Endothelial cell of umbilical vein (primary cell): ENCODE results near the gene RPP25. TPM values are rescaled to one million over a fixed set of nuclear protein-coding genes. Genes with fewer than 3 reads are reported as not detected.

Experiments
- BruUV-seq: library from RNA; stranded (reverse); fragments of 400-500 nt; replicated peaks from 2 replicates; lab custom pipeline; 2021; lab: Mats Ljungman, UMichigan
- CTCF ChIA-PET: fragments of 300-600, 350-600 bp; sonication (Branson Sonifier 250); formaldehyde crosslinking; loops from one replicate; lab custom pipeline; 2021; ENCODE audit warnings: antibody characterized with exemption, inconsistent platforms; lab: Charles Lee
- POLR2A ChIA-PET: fragments of 300-600, 350-600 bp; sonication (Branson Sonifier 250); formaldehyde crosslinking; loops from one replicate; lab custom pipeline; 2021; ENCODE audit warnings: antibody characterized with exemption, inconsistent platforms; lab: Charles Lee
- DNase-seq: peaks from one replicate; pipeline ENCODE4 v3.0.0-alpha.2; 2011; ENCODE audit warnings: low read depth, low spot score
- FAIRE-seq: peaks from 2 replicates; lab custom pipeline; 2011; peaks lifted over from hg19 to GRCh38; lab: Jason Lieb, UNC
- H2AFZ ChIP-seq: 2 replicates; pipeline ENCODE4 v1.6.0; 2012; ENCODE audit warnings: low read depth, low read length, control low read depth, inconsistent platforms
- H3K27ac ChIP-seq: 2 replicates; pipeline ENCODE4 v1.5.1; 2011; ENCODE audit warnings: low read depth, mild to moderate bottlenecking, control low read depth, low read length, moderate library complexity; ENCODE audit not compliant: insufficient read depth
- H3K27me3 ChIP-seq, 2 experiments: 2 replicates each; pipeline versions ENCODE4 v1.6.0 to v1.6.1; 2011; ENCODE audit warnings: low read length in 2 of 2, mixed read lengths in 1 of 2; ENCODE audit not compliant: control insufficient read depth in 2 of 2, insufficient read depth in 2 of 2
- H3K36me3 ChIP-seq, 2 experiments: 2 replicates in 1 of 2; 3 replicates in 1 of 2; pipeline ENCODE4 v1.5.1; 2011; ENCODE audit warnings: low read length in 2 of 2, mild to moderate bottlenecking in 1 of 2, moderate library complexity in 1 of 2; ENCODE audit not compliant: control insufficient read depth in 2 of 2, insufficient read depth in 2 of 2; ENCODE audit errors: extremely low read depth in 1 of 2
- H3K4me1 ChIP-seq: 3 replicates; pipeline ENCODE4 v1.5.1; 2011; ENCODE audit warnings: mild to moderate bottlenecking, low read length; ENCODE audit not compliant: control insufficient read depth, insufficient read depth; ENCODE audit errors: extremely low read depth
- H3K4me2 ChIP-seq: 2 replicates; pipeline ENCODE4 v1.6.1; 2011; ENCODE audit warnings: low read length, control low read depth, mixed read lengths; ENCODE audit not compliant: insufficient read depth
- H3K4me3 ChIP-seq, 3 experiments: fragments of 200-600 bp in 1 of 3; sonication (generic), shearing (Covaris generic) in 1 of 3; replicated peaks in 1 of 3; 2 replicates each; pipeline ENCODE4 v1.5.1; 2011 to 2016; ENCODE audit warnings: control low read depth in 3 of 3, low read length in 3 of 3, mild to moderate bottlenecking in 2 of 3, inconsistent platforms in 1 of 3, low read depth in 1 of 3, moderate library complexity in 1 of 3; ENCODE audit not compliant: insufficient read depth in 1 of 3
- H3K79me2 ChIP-seq: 2 replicates; pipeline ENCODE4 v1.6.0; 2012; ENCODE audit warnings: low read length, inconsistent platforms; ENCODE audit not compliant: control insufficient read depth, insufficient read depth
- H3K9ac ChIP-seq: replicated peaks from 2 replicates; pipeline ENCODE3; 2011; ENCODE audit warnings: low read length, control low read depth; ENCODE audit not compliant: insufficient read depth; ENCODE audit errors: extremely low read depth
- H3K9me1 ChIP-seq: replicated peaks from 3 replicates; pipeline ENCODE4 v1.6.0; 2011; ENCODE audit warnings: mild to moderate bottlenecking, low read length; ENCODE audit not compliant: control insufficient read depth, insufficient read depth; ENCODE audit errors: extremely low read depth
- H3K9me3 ChIP-seq: replicated peaks from 2 replicates; pipeline ENCODE4 v1.5.1; 2012; ENCODE audit warnings: low read length, inconsistent platforms; ENCODE audit not compliant: control insufficient read depth, insufficient read depth
- H4K20me1 ChIP-seq: replicated peaks from 2 replicates; pipeline ENCODE3; 2011; ENCODE audit warnings: mild to moderate bottlenecking, low read length; ENCODE audit not compliant: control insufficient read depth, insufficient read depth; ENCODE audit errors: extremely low read depth
- EZH2 ChIP-seq: IDR thresholded peaks from 2 replicates; pipeline ENCODE4 v1.6.1; 2012; ENCODE audit warnings: borderline replicate concordance, low read depth, mild to moderate bottlenecking, moderate library complexity, low read length, inconsistent platforms; ENCODE audit not compliant: severe bottlenecking
- FOS ChIP-seq: IDR thresholded peaks from 2 replicates; pipeline ENCODE4 v1.6.1; 2011; ENCODE audit warnings: mild to moderate bottlenecking, low read length, moderate library complexity, borderline replicate concordance; ENCODE audit not compliant: insufficient read depth
- GATA2 ChIP-seq: IDR thresholded peaks from 2 replicates; pipeline ENCODE4 v1.7.0; 2011; ENCODE audit warnings: low read depth, mild to moderate bottlenecking, moderate library complexity, mixed read lengths, low read length; ENCODE audit not compliant: insufficient read length, insufficient read depth
- JUN ChIP-seq: IDR thresholded peaks from 2 replicates; pipeline ENCODE4 v1.6.1; 2011; ENCODE audit warnings: borderline replicate concordance, low read depth; ENCODE audit not compliant: insufficient read length, insufficient read depth
- MAX ChIP-seq: IDR thresholded peaks from 2 replicates; pipeline ENCODE4 v1.6.1; 2011; ENCODE audit not compliant: insufficient read depth, insufficient read length
- MYC ChIP-seq: IDR thresholded peaks from one replicate; pipeline ENCODE4 v1.6.1; 2011; ENCODE audit warnings: mild to moderate bottlenecking, low read depth, low read length
- POLR2A ChIP-seq: IDR thresholded peaks from 2 replicates; pipeline ENCODE4 v1.6.1; 2012; ENCODE audit warnings: low read depth, mild to moderate bottlenecking, control low read depth, low read length
- dilution Hi-C: fragments of 300-500 bp; cut with MboI; formaldehyde crosslinking; loops from one replicate; pipeline ENCODE4 v1.15.0; 2019; ENCODE audit warnings: low sequenced_read_pairs; ENCODE audit not compliant: extremely low pct_ligation_motif_present
- intact Hi-C: fragments of 100-400 bp; cut with micrococcal nuclease; formaldehyde crosslinking; loops from one replicate; pipeline ENCODE4 v1.10.0; 2022
- polyA plus RNA-seq, 4 experiments: library from polyadenylated mRNA; depleted of rRNA in 3 of 4; stranded (reverse) in 3 of 4; unstranded in 1 of 4; fragments of >200 nt; gene quantifications; 2 replicates each; pipeline versions ENCODE4 v1.2.1 to v1.2.3, GENCODE V29; 2011 to 2012; ENCODE audit warnings: missing spikeins in 1 of 4
- total RNA-seq: library from RNA; stranded (reverse); gene quantifications from 2 replicates; pipeline ENCODE4 v1.2.3, GENCODE V29; 2021
- TF ChIP-seq, protein P1 (sequence below), 2 donors: IDR thresholded peaks; 1 replicate in 1 of 2; 2 replicates in 1 of 2; pipeline ENCODE4 v1.5.1; 2011; ENCODE audit warnings: low read length in 2 of 2, mild to moderate bottlenecking in 2 of 2, moderate library complexity in 2 of 2, control low read depth in 1 of 2, inconsistent platforms in 1 of 2, low read depth in 1 of 2; ENCODE audit not compliant: insufficient read depth in 1 of 2; ENCODE audit errors: extremely low read depth in 1 of 2

RPP25 gene
- total and polyA plus RNA-seq, 2 donors (not counting 3 experiments of a cell fraction or from before 2014, with no cell fraction given) = 10.1 to 13.8 TPM

- Histone ChIP-seq H3K36me3 (no peaks in the 10 kb centered on the region), H3K9me1 (no peaks in the 10 kb centered on the region), H2AFZ (peak overlapping the region; percentile 33), H3K79me2 (peaks cover 13% of the 10 kb centered on the region), H3K4me3 (no peak overlapping the region), H3K9ac (no peak overlapping the region), H4K20me1 (no peaks in the 10 kb centered on the region), H3K27ac (no peak overlapping the region), H3K27me3 (peaks cover 0 to 3% of the 10 kb centered on the region in 2 experiments), H3K9me3 (no peaks in the 10 kb centered on the region), H3K4me2 (no peak overlapping the region), H3K4me1 (peaks cover 59% of the 10 kb centered on the region)
- CTCF ChIA-PET = interaction anchor here (0.9 to 3.6 kb wide), 4 partner anchors 9 to 190 kb away, joined by 3 to 22 read pairs (median 4); no protein-coding TSS in a partner anchor
- dilution Hi-C loops = no loop called here
- no peak for DNase-seq
- TF ChIP-seq GATA2 (no peak), EZH2 (peak; percentile 24), MAX (no peak), POLR2A (no peak), JUN (no peak), MYC (no peak), FOS (no peak)
- TF ChIP-seq, protein P1, sequence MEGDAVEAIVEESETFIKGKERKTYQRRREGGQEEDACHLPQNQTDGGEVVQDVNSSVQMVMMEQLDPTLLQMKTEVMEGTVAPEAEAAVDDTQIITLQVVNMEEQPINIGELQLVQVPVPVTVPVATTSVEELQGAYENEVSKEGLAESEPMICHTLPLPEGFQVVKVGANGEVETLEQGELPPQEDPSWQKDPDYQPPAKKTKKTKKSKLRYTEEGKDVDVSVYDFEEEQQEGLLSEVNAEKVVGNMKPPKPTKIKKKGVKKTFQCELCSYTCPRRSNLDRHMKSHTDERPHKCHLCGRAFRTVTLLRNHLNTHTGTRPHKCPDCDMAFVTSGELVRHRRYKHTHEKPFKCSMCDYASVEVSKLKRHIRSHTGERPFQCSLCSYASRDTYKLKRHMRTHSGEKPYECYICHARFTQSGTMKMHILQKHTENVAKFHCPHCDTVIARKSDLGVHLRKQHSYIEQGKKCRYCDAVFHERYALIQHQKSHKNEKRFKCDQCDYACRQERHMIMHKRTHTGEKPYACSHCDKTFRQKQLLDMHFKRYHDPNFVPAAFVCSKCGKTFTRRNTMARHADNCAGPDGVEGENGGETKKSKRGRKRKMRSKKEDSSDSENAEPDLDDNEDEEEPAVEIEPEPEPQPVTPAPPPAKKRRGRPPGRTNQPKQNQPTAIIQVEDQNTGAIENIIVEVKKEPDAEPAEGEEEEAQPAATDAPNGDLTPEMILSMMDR (IDR thresholded peaks at IDR 0.05; ENCODE audit: extremely low read depth in 1 of 2, insufficient read depth in 1 of 2, low read depth in 1 of 2, low read length in 2 of 2) = no peak
- POLR2A ChIA-PET = no interaction called here
- no TSS peak for BruUV-seq
- no peak for FAIRE-seq
- intact Hi-C loops = no loop called here
Measured at GRCh38 chr15:74959586-74959939, 3.0 kb upstream of the RPP25 start.
